HCEC 1CT (cell line): ENCODE data around the gene SLCO1B3.

ENCODE experiments used
- DNase-seq: peaks from one replicate; pipeline ENCODE4 v3.0.0-alpha.2; 2017

The SLCO1B3 gene

DNA sequence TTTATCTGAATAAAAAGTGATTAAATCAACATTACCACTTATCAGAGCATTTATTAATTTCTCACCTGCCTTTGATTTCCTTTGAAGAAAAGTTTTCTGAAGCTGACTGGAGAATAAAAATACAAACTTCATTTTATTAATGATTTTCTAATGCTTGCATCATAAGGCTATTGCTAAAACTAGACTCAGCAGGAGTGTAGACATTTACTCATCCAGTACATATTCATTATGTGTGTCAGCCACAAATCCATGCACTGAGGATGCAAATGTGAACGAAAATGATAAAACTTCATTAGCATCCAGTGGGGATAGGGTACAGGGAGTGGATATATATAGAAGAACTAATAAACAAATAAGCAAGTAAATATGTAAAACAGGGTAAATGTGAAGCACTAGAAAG, 74.6 kb downstream of the SLCO1B3 start:
- DNase-seq = no peak

- DNase-seq = no peak
These were observed 75.0 kb downstream of the SLCO1B3 start for GRCh38 chr12:20885552-20885951.

DNA sequence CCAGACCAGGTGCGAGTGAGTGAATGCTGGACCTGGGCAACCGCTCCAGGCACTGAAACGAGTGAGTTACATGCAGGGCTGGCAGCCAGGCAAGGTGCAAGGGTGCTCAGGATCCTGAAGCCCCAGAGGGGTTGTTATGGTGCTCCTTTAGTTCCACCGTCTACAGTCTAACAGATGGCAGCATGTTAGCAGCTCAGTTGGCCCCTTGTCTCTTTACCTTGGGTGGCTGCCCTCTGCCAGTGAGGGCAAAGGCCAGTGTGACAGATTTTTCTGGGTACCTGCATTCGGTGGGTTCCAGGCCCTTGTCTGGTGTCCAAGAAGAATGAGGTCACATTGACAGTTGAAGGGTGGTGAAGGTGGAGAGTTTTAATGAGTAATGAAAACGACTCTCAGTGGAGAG, 106.8 kb downstream of the SLCO1B3 start:
- DNase-seq = no peak

GRCh38 chr12:20917819-20918218, 107.3 kb downstream of the SLCO1B3 start:
- DNase-seq = no peak

DNA sequence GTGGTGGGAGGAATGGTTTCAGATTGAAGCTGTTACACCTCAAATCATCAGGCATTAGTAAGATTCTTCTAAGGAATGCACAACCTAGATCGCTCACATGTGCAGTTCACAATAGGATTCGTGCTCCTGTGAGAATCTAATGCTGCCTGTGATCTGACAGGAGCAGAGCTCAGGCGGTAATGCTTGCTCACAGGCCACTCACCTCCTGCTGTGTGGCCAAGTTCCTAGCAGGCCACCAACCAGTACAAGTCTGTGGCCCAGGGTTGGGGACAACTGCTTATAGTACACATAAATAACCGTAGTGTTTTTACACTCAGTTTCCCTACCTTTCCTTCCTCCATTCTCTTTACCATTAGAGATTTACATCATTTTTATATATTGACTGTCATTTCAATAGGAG, 121.4 kb downstream of the SLCO1B3 start:
- no peak for DNase-seq

DNA sequence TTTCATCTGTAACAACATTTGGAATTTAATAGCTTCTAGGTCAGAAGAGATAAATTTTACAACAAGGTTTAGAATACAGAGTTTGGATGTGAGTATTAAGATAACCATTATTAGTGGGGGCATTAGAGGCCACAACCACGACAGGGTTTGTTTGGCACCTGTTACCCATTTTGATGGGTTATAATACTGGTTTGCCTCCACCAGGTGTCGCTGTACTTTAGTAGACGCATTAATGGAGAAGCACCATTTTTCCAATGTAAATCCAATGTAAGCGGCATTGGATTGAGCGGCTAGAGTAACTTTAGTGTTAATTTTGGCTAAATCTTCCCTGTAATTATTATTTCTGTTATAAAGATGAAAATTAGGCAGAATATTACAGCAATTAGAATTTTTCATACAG, 136.2 kb downstream of the SLCO1B3 start:
- no peak for DNase-seq

DNA sequence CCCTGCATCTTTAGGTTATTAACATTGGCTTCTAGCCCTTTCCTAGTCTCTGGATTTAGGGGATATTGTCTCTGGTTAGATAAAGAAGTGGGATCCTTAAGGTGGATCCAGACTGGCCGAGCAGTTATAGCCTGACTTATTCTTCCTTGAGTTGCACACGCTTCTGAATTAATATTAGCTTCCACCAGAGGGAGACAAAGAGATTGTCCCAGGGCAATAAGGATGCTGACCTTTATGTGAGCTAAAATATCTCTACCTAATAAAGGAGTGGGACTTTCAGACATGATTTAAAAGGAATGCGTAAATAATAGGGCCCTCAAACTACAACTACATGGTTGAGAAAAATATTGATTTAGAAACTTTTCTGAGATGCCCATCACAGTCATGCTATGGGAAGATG, 139.7 kb downstream of the SLCO1B3 start:
- DNase-seq = peak; percentile 2

DNA sequence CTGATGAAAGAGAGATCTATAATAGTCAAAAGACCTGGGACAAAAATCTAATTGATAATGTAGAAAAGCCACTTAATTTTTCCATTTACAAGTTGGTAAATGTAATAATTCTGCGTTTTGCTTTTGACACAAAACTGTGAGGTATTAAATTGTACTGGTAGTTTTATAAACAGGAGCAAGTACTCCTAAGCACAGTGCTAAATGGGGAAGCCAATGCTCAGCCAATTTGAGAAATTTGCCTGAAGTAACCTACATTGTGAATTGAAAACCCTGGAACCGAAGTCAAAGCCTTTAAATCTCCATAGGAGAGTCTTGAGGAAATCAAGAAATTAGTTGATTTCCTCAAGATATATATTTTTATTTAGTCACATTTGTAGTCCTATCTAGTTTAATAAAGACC, 152.8 kb downstream of the SLCO1B3 start:
- DNase-seq = no peak

GRCh38 chr12:20963762-20964161, 153.3 kb downstream of the SLCO1B3 start:
- no peak for DNase-seq
